SU-DHL-6 (cell line): ENCODE results near the gene SSC5D.

Experiments
- H2AFZ ChIP-seq: fragments of 200-600 bp; sonication (generic); 2 replicates; pipeline ENCODE4 v1.6.1; 2014; ENCODE audit warnings: low read depth, mild to moderate bottlenecking, moderate library complexity, mixed read lengths, antibody characterized with exemption, low read length; ENCODE audit not compliant: severe bottlenecking
- H3F3A ChIP-seq: fragments of 200-600 bp; shearing (Covaris generic); 2 replicates; pipeline ENCODE4 v1.6.0; 2016; ENCODE audit warnings: antibody characterized with exemption, mild to moderate bottlenecking; ENCODE audit not compliant: insufficient read depth
- H3K27ac ChIP-seq: fragments of 200-600 bp; sonication (generic); 2 replicates; pipeline ENCODE4 v1.5.1; 2016; ENCODE audit warnings: low read depth, mild to moderate bottlenecking, low read length, moderate library complexity, mixed read lengths
- H3K27me3 ChIP-seq: fragments of 200-600 bp; sonication (generic), shearing (Covaris generic); 2 replicates; pipeline ENCODE4 v1.6.0; 2014; ENCODE audit warnings: mild to moderate bottlenecking, low read length
- H3K36me3 ChIP-seq: fragments of 200-600 bp; sonication (generic); 2 replicates; pipeline ENCODE4 v1.6.1; 2014; ENCODE audit warnings: mild to moderate bottlenecking, low read length, mixed read lengths
- H3K4me2 ChIP-seq: fragments of 300-600, 200-600 bp; shearing (Covaris generic), sonication (generic); 2 replicates; pipeline ENCODE4 v1.6.0; 2014; ENCODE audit warnings: low read length, low read depth, mild to moderate bottlenecking; ENCODE audit not compliant: poor library complexity, severe bottlenecking
- H3K4me3 ChIP-seq: fragments of 200-600 bp; sonication (generic); 2 replicates; pipeline ENCODE4 v1.5.1; 2014; ENCODE audit warnings: antibody characterized with exemption, low read length, mild to moderate bottlenecking, mixed read lengths; ENCODE audit not compliant: insufficient read depth, poor library complexity, severe bottlenecking
- H3K79me2 ChIP-seq: fragments of 200-600 bp; sonication (generic); 2 replicates; pipeline ENCODE4 v1.6.1; 2014; ENCODE audit warnings: mild to moderate bottlenecking, low read length, moderate library complexity; ENCODE audit not compliant: insufficient read depth
- H3K9ac ChIP-seq: fragments of 200-600 bp; sonication (generic); 2 replicates; pipeline ENCODE4 v1.7.0; 2014; ENCODE audit warnings: mild to moderate bottlenecking, low read length
- H3K9me2 ChIP-seq: fragments of 200-600 bp; sonication (generic); replicated peaks from 2 replicates; pipeline ENCODE4 v1.6.1; 2014; ENCODE audit warnings: low read length; ENCODE audit not compliant: insufficient read depth
- H3K9me3 ChIP-seq: fragments of 200-600 bp; sonication (generic); 2 replicates; pipeline ENCODE4 v1.6.1; 2014; ENCODE audit warnings: low read length, mixed read lengths; ENCODE audit not compliant: insufficient read depth
- H4K20me1 ChIP-seq: fragments of 200-600 bp; sonication (generic); 2 replicates; pipeline ENCODE4 v1.6.1; 2014; ENCODE audit warnings: low read depth, mild to moderate bottlenecking, antibody characterized with exemption, low read length, moderate library complexity, mixed read lengths
- CTCF ChIP-seq: fragments of 200-600 bp; sonication (generic); IDR thresholded peaks from one replicate; pipeline ENCODE4 v1.5.1; 2017; ENCODE audit warnings: antibody characterized with exemption, mild to moderate bottlenecking, low read length, moderate library complexity; ENCODE audit not compliant: insufficient read depth, poor library complexity, severe bottlenecking
- EZH2phosphoT487 ChIP-seq: fragments of 200-600 bp; sonication (generic), shearing (Covaris generic); conservative IDR thresholded peaks from 2 replicates; pipeline ENCODE4 v1.6.1; 2018; ENCODE audit warnings: mild to moderate bottlenecking, antibody characterized with exemption, low read length, moderate library complexity, mixed read lengths

Gene SSC5D

GRCh38 chr19:55536366-55536765 is 48.1 kb downstream of the SSC5D start:
- H3K9me3 ChIP-seq: no peaks in the 10 kb centered on the region

GRCh38 chr19:55536951-55537740 is 48.9 kb downstream of the SSC5D start, which contains the start of gene SBK2:
SBK2 (minus strand) TSS chr19:55537133; CDS start chr19:55536294, 839 bp downstream.
- Histone ChIP-seq H3F3A (no peaks in the 10 kb centered on the region), H3K4me3 (no peak within 1 kb of the TSS), H3K36me3 (no peaks in the 10 kb centered on the region), H4K20me1 (no peaks in the 10 kb centered on the region), H3K9me2 (no peaks in the 10 kb centered on the region), H3K4me2 (no peak within 1 kb of the TSS), H3K9ac (no peak within 1 kb of the TSS), H3K79me2 (no peaks in the 10 kb centered on the region), H3K27me3 (no peaks in the 10 kb centered on the region), H3K27ac (no peak within 1 kb of the TSS), H3K9me3 (no peaks in the 10 kb centered on the region), H2AFZ (no peak within 1 kb of the TSS)
- TF ChIP-seq EZH2phosphoT487: no peak
- no peak for TF ChIP-seq CTCF

More at GRCh38 chr19:55536366-55536765, 48.1 kb downstream of the SSC5D start:
- Histone ChIP-seq H3F3A (no peaks in the 10 kb centered on the region), H3K36me3 (no peaks in the 10 kb centered on the region), H4K20me1 (no peaks in the 10 kb centered on the region), H3K4me3 (no peak overlapping the region), H3K27ac (no peak overlapping the region), H3K79me2 (no peaks in the 10 kb centered on the region), H3K27me3 (no peaks in the 10 kb centered on the region), H3K9ac (no peak overlapping the region), H2AFZ (no peak overlapping the region), H3K9me2 (no peaks in the 10 kb centered on the region), H3K4me2 (no peak overlapping the region)
- TF ChIP-seq CTCF (no peak), EZH2phosphoT487 (no peak)

- Histone ChIP-seq H3K36me3 (no peaks in the 10 kb centered on the region), H3K4me2 (no peak overlapping the region), H3K4me3 (no peak overlapping the region), H3K27ac (no peak overlapping the region), H3F3A (no peaks in the 10 kb centered on the region), H3K9me3 (no peaks in the 10 kb centered on the region), H4K20me1 (no peaks in the 10 kb centered on the region), H3K9ac (no peak overlapping the region), H3K79me2 (no peaks in the 10 kb centered on the region), H3K27me3 (no peaks in the 10 kb centered on the region), H2AFZ (no peak overlapping the region), H3K9me2 (no peaks in the 10 kb centered on the region)
- no peak for TF ChIP-seq CTCF
- no peak for TF ChIP-seq EZH2phosphoT487
Measured at GRCh38 chr19:55537741-55538111, 49.5 kb downstream of the SSC5D start.
